SJSA1 (cell line): ENCODE results near the gene C6orf15. TPM values are rescaled to one million over a fixed set of nuclear protein-coding genes. Genes with fewer than 3 reads are reported as not detected.
A peak's percentile ranks its signal among the peaks of the same experiment; 100 is the strongest.
"Not testable (repeated sequence)": the region's sequence is repeated elsewhere in the genome, so short reads cannot be mapped to it uniquely, and the experiment has no call there.

ENCODE experiments used
- DNase-seq, 2 experiments: peaks; one replicate each; pipeline ENCODE4 v3.0.0-alpha.2; 2015 to 2020; ENCODE audit warnings: low spot score in 2 of 2, low read depth in 1 of 2
- H3K27ac ChIP-seq: fragments of 250-450 bp; sonication (Bioruptor Pico); 2 replicates; pipeline ENCODE4 v1.5.1; 2020; ENCODE audit warnings: mild to moderate bottlenecking, moderate library complexity
- H3K27me3 ChIP-seq: fragments of 250-450 bp; sonication (Bioruptor Pico); replicated peaks from 2 replicates; pipeline ENCODE4 v1.5.1; 2020; ENCODE audit warnings: mild to moderate bottlenecking, moderate library complexity
- H3K36me3 ChIP-seq: fragments of 250-450 bp; sonication (Bioruptor Pico); 2 replicates; pipeline ENCODE4 v1.5.1; 2020; ENCODE audit warnings: mild to moderate bottlenecking
- H3K4me1 ChIP-seq: fragments of 250-450 bp; sonication (Bioruptor Pico); replicated peaks from 2 replicates; pipeline ENCODE4 v1.6.1; 2021; ENCODE audit warnings: mild to moderate bottlenecking
- H3K4me3 ChIP-seq: fragments of 250-450 bp; sonication (Bioruptor Pico); 2 replicates; pipeline ENCODE4 v1.5.1; 2020; ENCODE audit warnings: mild to moderate bottlenecking
- H3K9me3 ChIP-seq: fragments of 250-450 bp; sonication (Bioruptor Pico); replicated peaks from 2 replicates; pipeline ENCODE4 v1.5.1; 2020; ENCODE audit warnings: mild to moderate bottlenecking
- total RNA-seq: library from RNA; depleted of rRNA; stranded (reverse); fragments of >200 nt; shearing (Covaris generic); gene quantifications from 2 replicates; pipeline ENCODE4 v1.2.3, GENCODE V29; 2014

C6orf15 gene
- total RNA-seq, 1 experiment from 2014 or later = not detected

DNA sequence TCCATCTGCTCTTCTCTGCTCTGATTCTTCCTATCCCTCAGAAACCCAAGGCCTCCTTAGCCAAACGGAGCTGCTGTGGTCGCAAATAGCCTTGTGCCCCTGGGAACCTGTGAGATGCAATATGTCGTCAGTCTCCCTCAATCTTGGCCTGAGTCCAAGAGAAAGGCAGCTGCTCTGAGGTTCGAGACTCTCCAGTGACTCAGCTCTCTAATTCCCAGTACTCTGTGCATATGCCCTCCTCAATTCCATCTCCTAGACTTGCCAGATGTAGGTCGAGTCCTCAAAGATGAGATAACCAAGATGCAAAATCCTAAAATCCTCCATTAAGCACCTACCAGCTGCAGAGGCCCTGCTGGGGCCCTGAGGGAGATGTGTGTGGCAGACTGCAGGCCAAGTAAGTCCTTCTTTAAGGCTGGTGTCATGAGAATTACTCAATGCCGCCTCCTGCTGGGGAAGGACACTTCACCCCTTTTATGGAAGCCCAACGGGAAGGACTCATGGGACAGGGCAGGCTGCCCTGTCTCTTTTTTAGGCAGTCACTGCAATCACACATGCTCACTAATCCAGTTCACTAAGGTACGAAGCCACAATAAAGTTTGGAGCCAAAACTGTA is 28.5 kb downstream of the C6orf15 start:
- Histone ChIP-seq H3K27ac (no peak overlapping the region), H3K4me3 (no peak overlapping the region), H3K4me1 (peaks cover 21% of the 10 kb centered on the region), H3K27me3 (no peaks in the 10 kb centered on the region), H3K36me3 (no peaks in the 10 kb centered on the region), H3K9me3 (no peaks in the 10 kb centered on the region)
- DNase-seq = peak in 1 of 2 experiments; percentile 51

DNA sequence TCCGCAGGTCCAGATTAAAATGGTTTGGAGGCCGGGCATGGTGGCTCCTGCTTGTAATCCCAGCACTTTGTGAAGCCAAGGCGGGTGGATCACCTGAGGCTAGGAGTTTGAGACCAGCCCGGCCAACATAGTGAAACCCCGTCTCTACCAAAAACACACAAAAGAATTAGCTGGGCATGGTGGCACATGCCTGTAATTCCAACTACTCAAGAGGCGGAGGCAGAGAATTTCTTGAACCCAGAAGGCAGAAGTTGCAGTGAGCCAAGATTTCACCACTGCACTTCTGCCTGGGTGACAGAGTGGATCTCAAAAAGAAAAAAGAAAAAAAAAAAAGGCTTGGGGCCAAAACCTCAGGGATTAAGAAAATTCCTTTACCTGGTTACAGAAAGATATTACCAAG is 30.5 kb downstream of the C6orf15 start:
- Histone ChIP-seq H3K9me3 (no peaks in the 10 kb centered on the region), H3K27ac (no peak overlapping the region), H3K27me3 (no peaks in the 10 kb centered on the region), H3K4me1 (peaks cover 15% of the 10 kb centered on the region), H3K36me3 (no peaks in the 10 kb centered on the region), H3K4me3 (no peak overlapping the region)
- no peak for DNase-seq

DNA sequence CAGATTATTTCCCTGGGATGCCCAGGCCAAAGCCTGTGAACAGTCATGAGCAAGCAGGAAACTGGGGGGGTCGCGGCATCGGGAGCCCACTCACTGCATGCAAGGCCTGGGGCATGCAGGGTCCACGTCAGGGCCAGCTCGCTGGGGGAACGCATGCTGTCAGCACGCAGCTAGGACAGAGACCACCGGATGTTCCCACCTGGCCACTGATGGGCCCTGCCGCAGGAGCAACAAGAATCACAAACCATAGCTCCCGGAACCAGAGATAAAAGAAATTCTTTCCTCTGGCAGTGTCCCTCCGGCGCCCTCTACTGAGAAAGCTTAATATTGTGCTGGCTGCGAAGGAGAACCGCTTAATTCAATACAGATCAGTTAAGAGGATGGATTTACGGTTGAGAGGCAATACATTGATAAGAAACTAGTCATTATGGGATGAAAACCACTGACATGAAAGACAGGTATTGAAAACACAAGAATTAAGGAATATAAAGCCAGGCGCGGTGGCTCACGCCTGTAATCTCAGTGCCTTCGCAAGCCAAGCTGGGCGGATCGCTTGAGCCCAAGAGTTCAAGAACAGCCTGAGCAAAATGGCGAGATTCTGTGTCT is 32.6 kb downstream of the C6orf15 start:
- Histone ChIP-seq H3K36me3 (no peaks in the 10 kb centered on the region), H3K27me3 (no peaks in the 10 kb centered on the region), H3K9me3 (no peaks in the 10 kb centered on the region), H3K4me3 (no peak overlapping the region), H3K27ac (no peak overlapping the region), H3K4me1 (peaks cover 3% of the 10 kb centered on the region; the same call in 1 of the 2 replicates)
- peak; percentile 56 to 64 for DNase-seq

DNA sequence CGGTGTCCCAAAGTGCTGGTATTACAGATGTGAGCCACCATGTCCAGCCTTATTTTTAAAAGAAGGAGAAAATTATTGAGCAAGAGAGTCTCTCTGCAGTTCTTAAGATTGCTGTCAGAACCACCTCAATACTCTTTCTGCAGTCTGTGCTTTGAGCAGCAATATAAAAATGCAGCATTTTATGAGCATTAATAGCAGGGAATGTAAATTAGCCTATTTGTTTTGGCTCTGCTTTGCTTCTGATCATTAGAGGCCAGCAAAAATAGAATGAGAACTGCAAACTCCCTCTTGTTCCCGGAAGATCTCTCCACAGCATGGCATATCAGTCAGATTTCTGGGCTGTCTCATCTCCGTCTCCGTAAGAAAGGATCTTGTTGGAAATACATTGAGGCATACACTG is 35.8 kb downstream of the C6orf15 start:
- no peaks in the 10 kb centered on the region for H3K27me3 ChIP-seq
- no peaks in the 10 kb centered on the region for H3K9me3 ChIP-seq
- DNase-seq = no peak
- H3K27ac ChIP-seq = no peak overlapping the region
- H3K36me3 ChIP-seq = no peaks in the 10 kb centered on the region
- H3K4me3 ChIP-seq = no peak overlapping the region
- H3K4me1 ChIP-seq = peaks cover 22% of the 10 kb centered on the region

DNA sequence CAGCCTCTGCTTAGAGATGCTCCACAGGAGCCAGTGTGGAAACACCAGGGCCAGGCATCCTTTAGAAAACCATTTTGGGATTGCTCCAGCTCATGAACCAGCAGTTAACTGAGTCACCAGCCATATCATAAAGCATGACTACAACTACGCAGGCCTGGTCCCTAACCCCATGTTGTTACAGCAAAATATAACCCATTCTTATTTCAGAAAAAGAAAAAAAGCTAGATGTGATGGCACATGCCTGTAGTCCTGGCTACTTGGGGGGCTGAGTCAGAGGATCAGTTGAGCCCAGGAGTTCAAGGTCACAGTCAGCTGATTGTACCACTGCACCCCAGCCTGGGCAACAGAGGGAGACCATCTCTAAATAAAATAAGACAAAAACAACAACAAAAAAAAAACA is 36.8 kb downstream of the C6orf15 start:
- no peak for DNase-seq
- Histone ChIP-seq H3K9me3 (no peaks in the 10 kb centered on the region), H3K36me3 (no peaks in the 10 kb centered on the region), H3K27ac (no peak overlapping the region), H3K4me3 (no peak overlapping the region), H3K27me3 (no peaks in the 10 kb centered on the region), H3K4me1 (peaks cover 29% of the 10 kb centered on the region)

DNA sequence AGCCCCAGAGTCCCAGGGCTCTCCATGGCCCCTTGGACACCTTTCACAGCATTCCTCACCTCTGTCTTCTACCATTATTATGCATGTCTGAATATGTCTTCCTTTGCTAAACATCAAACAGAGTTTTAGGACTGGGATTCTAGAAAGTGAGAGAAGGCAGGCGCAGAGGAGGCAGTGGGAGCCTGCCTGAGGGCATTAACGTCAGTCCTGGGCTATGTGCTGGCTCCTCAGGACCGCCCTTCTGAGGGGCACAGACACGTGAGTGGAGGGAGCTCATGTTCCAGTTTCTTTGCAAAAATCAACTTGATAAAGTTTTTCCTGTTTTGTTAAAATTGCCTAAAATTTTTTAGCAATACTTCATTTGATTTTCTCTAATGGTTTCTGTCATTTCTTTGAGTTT is 38.0 kb downstream of the C6orf15 start:
- Histone ChIP-seq H3K36me3 (no peaks in the 10 kb centered on the region), H3K27ac (no peak overlapping the region), H3K4me3 (no peak overlapping the region), H3K4me1 (peaks cover 30% of the 10 kb centered on the region), H3K9me3 (no peaks in the 10 kb centered on the region), H3K27me3 (no peaks in the 10 kb centered on the region)
- no peak for DNase-seq

DNA sequence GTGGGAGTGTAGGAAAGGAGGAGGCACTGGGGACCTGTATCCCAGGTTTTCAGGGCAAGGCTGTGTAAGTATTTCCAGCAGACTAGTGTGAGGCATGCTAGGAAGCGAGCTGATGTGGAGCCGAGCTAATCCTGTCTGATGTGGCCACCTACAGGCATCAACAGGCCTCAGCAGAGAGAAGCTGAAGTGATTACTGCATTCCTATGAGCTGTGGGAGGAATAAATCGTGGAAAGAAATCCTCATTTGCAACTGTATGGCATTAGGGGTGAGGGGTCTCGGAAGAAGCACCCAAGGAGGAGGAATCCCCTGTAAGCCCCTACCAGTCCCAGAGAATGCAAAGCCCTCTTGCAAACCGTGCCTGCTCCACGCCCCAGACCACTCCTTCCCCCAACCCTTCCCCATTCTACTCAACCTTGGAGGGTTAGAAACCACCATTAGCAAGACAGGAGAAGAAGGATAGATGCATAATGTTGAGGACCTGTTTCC is 41.6 kb downstream of the C6orf15 start:
- no peak overlapping the region for H3K4me3 ChIP-seq
- DNase-seq = peak; percentile 38 to 61
- H3K36me3 ChIP-seq = no peaks in the 10 kb centered on the region
- H3K4me1 ChIP-seq = peaks cover 33% of the 10 kb centered on the region
- no peaks in the 10 kb centered on the region for H3K9me3 ChIP-seq
- H3K27me3 ChIP-seq = no peaks in the 10 kb centered on the region
- H3K27ac ChIP-seq = no peak overlapping the region

DNA sequence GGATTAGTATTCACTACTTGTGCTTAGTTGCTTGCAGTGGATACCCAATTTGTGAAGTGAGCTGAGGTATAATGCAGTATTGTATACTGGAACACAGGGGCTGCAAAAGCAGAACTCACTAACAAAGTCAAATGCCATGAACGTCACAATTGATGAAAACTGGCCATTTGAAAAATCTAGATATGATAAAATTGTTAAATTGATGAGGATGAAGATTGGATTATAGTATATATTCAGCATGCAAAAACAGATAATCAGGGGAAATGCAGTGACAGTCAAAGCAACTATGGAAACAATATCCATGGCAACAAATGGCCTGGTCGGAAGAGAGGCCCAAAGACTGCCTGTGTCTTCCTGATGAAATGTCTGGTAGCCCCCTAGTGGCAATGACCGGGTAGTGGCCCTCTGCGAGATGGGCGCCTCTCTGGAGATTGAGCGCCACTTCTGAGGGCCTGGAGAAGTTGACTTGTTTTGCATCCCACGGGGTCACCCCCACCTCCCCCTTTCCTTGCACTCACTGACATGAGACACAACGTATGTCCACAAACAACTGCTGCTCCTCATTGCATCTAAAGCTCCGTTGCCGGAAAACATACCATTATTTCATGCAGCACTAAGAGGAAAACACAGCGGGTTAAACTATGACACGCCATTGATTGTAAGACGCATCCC is 43.6 kb downstream of the C6orf15 start:
- Histone ChIP-seq H3K4me1 (peaks cover 33% of the 10 kb centered on the region), H3K9me3 (no peaks in the 10 kb centered on the region), H3K36me3 (no peaks in the 10 kb centered on the region), H3K4me3 (no peak overlapping the region), H3K27me3 (no peaks in the 10 kb centered on the region), H3K27ac (no peak overlapping the region)
- peak; percentile 68 to 76 for DNase-seq

DNA sequence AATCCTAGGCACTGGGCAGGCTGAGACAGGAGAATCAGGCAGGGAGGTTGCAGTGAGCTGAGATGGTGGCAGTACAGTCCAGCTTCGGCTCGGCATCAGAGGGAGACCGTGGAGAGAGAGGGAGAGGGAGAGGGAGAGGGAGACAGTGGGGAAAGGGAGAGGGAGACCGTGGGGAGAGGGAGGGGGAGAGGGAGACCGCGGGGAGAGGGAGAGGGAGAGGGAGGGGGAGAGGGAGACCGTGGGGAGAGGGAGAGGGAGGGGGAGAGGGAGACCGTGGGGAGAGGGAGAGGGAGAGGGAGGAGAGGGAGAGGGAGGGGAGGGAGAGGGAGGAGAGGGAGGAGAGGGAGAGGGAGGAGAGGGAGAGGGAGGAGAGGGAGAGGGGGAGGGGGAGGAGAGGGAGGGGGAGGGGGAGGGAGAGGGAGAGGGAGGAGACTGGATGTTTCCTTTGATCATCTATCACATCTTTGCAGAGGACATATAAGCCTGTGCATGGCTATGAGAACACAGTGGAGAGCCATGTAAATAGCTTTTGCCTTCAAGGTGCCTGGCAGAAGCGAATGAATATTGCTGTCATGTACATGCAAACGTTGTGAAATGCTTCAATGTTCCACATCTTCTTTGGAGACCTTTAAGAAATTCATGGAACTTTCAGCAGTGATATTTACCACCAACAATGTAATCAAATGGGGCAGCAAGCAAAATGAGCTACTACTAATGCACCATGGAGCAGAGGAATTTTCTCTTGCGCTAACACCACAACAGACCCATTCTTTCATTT is 44.3 kb downstream of the C6orf15 start:
- not testable (repeated sequence) for H3K27ac ChIP-seq, H3K4me3 ChIP-seq, H3K36me3 ChIP-seq, DNase-seq, H3K27me3 ChIP-seq, H3K9me3 ChIP-seq
- H3K4me1 ChIP-seq = peaks cover 26% of the 10 kb centered on the region

DNA sequence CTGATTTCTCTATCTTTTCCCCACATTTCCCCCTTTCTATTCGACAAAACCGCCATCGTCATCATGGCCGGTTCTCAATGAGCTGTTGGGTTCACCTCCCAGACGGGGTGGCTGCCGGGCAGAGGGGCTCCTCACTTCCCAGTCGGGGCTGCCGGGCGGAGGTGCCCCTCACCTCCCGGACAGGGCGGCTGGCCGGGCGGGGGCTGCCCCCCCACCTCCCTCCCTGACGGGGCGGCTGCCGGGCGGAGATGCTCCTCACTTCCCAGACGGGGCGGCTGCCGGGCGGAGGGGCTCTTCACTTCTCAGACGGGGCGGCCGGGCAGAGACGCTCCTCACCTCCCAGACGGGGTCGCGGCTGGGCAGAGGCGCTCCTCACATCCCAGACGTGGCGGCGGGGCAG is 45.3 kb downstream of the C6orf15 start:
- not testable (repeated sequence) for H3K27me3 ChIP-seq, DNase-seq, H3K9me3 ChIP-seq, H3K36me3 ChIP-seq, H3K4me3 ChIP-seq, H3K27ac ChIP-seq
- H3K4me1 ChIP-seq = peaks cover 16% of the 10 kb centered on the region

DNA sequence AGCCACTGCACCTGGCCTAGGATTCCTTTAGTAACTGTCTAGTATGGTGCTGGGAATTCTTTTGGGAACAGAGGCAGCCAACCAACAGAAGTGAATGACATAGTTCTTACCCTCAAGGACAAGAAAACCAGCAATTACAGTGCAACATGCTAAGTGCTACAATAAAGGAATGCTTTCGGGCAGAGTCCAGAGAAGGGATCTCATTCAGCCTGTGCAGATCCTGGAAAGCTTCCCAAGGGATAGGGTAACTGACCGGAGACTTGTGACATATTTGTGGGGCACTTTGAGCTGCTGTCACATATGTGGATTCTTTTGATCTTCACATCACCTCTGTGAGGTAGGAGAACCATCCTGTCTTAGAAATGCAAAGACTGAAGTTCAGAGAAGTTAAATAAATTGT is 46.8 kb downstream of the C6orf15 start:
- Histone ChIP-seq H3K4me3 (no peak overlapping the region), H3K4me1 (peaks cover 7% of the 10 kb centered on the region), H3K27ac (no peak overlapping the region), H3K27me3 (no peaks in the 10 kb centered on the region; the same call in 1 of the 2 replicates), H3K9me3 (no peaks in the 10 kb centered on the region), H3K36me3 (no peaks in the 10 kb centered on the region)
- DNase-seq = no peak

DNA sequence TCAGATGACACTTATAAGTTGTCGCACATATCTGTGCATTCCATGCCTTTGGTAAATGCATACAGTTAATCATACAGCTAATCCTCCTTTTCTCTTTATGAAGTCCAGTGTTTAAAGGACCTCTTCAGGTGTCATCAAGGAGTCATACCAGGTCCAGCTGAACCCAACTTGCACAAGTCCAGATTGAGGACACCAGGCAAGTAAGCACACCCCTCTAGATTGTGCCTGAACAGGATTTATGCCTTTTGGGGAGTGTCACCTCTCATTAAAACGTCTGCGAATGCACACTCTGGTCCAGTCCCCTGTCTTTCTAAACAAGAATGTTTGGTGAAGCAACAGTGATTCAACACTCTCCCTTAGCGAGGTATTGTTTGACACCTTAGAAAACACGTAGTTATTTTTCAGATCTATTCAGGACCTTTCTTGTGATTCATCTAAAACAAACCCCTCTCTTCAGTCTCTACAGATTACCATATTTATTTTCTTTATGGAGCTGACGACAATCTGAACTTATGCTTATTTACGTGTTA is 48.4 kb downstream of the C6orf15 start:
- H3K4me3 ChIP-seq = no peak overlapping the region
- H3K27ac ChIP-seq = no peak overlapping the region
- H3K4me1 ChIP-seq = 0 out of 2 replicates have a peak, but pooled peaks cover 4% of the 10 kb centered on the region
- H3K36me3 ChIP-seq = no peaks in the 10 kb centered on the region
- no peaks in the 10 kb centered on the region; the same call in 1 of the 2 replicates for H3K27me3 ChIP-seq
- no peak for DNase-seq
- H3K9me3 ChIP-seq = no peaks in the 10 kb centered on the region
